ENCODE data around the gene APEH.

DNA sequence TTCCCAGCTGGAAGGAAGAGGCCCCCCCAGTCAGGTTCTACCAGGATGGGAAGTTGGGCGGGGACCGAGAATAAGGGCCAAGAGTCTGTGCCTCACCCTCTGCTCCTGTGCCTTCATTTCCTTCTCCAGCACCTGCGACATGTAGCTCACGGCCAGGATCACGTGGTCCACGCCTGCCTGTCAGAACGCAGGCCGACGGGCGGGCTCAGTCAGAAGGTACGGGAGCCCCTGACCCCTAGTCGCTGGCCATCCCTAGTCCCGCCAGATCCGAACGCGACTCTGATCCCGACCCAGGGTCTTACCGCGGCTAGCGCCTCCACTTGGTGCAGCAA lies 49.1 kb downstream of the APEH start:
- TF ChIP-seq RFX5 (IDR thresholded peaks at IDR 0.05; ENCODE audit: low read depth, low read length) (no peak), CHD1 (IDR thresholded peaks at IDR 0.05; ENCODE audit: low read depth, low read length) (no peak), POLR2A (IDR thresholded peaks at IDR 0.05; ENCODE audit: low read depth, low read length) (no peak; the same call in 1 of the 2 replicates)
- TF ChIP-seq, protein P1, sequence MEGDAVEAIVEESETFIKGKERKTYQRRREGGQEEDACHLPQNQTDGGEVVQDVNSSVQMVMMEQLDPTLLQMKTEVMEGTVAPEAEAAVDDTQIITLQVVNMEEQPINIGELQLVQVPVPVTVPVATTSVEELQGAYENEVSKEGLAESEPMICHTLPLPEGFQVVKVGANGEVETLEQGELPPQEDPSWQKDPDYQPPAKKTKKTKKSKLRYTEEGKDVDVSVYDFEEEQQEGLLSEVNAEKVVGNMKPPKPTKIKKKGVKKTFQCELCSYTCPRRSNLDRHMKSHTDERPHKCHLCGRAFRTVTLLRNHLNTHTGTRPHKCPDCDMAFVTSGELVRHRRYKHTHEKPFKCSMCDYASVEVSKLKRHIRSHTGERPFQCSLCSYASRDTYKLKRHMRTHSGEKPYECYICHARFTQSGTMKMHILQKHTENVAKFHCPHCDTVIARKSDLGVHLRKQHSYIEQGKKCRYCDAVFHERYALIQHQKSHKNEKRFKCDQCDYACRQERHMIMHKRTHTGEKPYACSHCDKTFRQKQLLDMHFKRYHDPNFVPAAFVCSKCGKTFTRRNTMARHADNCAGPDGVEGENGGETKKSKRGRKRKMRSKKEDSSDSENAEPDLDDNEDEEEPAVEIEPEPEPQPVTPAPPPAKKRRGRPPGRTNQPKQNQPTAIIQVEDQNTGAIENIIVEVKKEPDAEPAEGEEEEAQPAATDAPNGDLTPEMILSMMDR (conservative IDR thresholded peaks at IDR 0.05; ENCODE audit: low read depth, low read length), result no peak
